Measurements from ENCODE around the gene DPY30. TPM values are rescaled to one million over a fixed set of nuclear protein-coding genes. Genes with fewer than 3 reads are reported as not detected.
"Not testable (repeated sequence)": the region's sequence is repeated elsewhere in the genome, so short reads cannot be mapped to it uniquely, and the experiment has no call there.

The DPY30 gene
- total and polyA plus RNA-seq, 7 experiments from 2014 or later: 21.4 to 169 (median 52.1) TPM

DNA sequence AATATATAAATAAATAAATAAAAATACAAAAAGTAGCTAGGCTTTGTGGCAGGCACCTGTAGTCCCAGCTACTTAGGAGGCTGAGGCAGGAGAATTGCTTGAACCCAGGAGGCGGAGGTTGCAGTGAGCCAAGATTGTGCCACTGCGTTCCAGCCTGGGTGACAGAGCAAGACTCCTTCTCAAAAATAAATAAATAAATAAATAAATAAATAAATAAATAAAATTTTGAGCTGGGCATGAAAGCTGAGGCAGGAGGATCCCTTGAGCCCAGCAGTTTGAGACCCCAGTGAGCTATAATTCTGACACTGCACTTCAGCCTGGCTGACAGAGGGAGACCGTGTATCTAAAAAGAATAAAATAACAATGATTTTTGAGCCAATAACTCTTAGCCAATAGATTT, 15.0 kb upstream of the DPY30 start:
- H3K27ac Mint-ChIP-seq; H3K4me3 Mint-ChIP-seq; ATAC-seq; CTCF ChIA-PET; H3K27me3 ChIP-seq (ENCODE audit: control insufficient read depth in 2 of 2, insufficient read depth in 2 of 2, low read length in 2 of 2); H3K4me3 ChIP-seq (ENCODE audit: low read length); H3K36me3 Mint-ChIP-seq; H3K27me3 Mint-ChIP-seq; H3K9me3 ChIP-seq (ENCODE audit: control insufficient read depth in 2 of 3, low read length in 3 of 3); H3K4me1 ChIP-seq (ENCODE audit: control insufficient read depth in 2 of 2, insufficient read depth in 2 of 2, low read length in 2 of 2); H3K36me3 ChIP-seq (ENCODE audit: control insufficient read depth in 2 of 3, insufficient read depth in 3 of 3, low read length in 3 of 3); H3K9me3 Mint-ChIP-seq; intact Hi-C loops (cut with micrococcal nuclease); H3K4me1 Mint-ChIP-seq; H3K27ac ChIP-seq (ENCODE audit: low read depth, low read length); DNase-seq: not testable (repeated sequence)
- POLR2A ChIA-PET: interaction anchor here (0.6 to 1.7 kb wide), 4 partner anchors 8 to 142 kb away, joined by 3 to 6 read pairs (median 4); partner anchors contain the start of genes DPY30 and SPAST

GRCh38 chr2:32051836-32052439, 12.3 kb upstream of the DPY30 start:
- DNase-seq (no peak), ATAC-seq (no peak)
- Mint-ChIP-seq H3K36me3 (no peaks in the 10 kb centered on the region), H3K4me3 (no peak overlapping the region), H3K27ac (no peak overlapping the region), H3K9me3 (no peaks in the 10 kb centered on the region), H3K27me3 (no peaks in the 10 kb centered on the region), H3K4me1 (no peaks in the 10 kb centered on the region)
- Histone ChIP-seq H3K9me3 (ENCODE audit: control insufficient read depth in 2 of 3, low read length in 3 of 3) (no peaks in the 10 kb centered on the region), H3K36me3 (ENCODE audit: control insufficient read depth in 2 of 3, insufficient read depth in 3 of 3, low read length in 3 of 3) (no peaks in the 10 kb centered on the region), H3K27me3 (ENCODE audit: control insufficient read depth in 2 of 2, insufficient read depth in 2 of 2, low read length in 2 of 2) (no peaks in the 10 kb centered on the region), H3K27ac (ENCODE audit: low read depth, low read length) (no peak overlapping the region), H3K4me3 (ENCODE audit: low read length) (no peak overlapping the region), H3K4me1 (ENCODE audit: control insufficient read depth in 2 of 2, insufficient read depth in 2 of 2, low read length in 2 of 2) (no peaks in the 10 kb centered on the region)
- intact Hi-C loops (cut with micrococcal nuclease): no loop called here
- POLR2A ChIA-PET: interaction anchor here (1.4 kb wide), 1 partner anchor 11 kb away, joined by 7 read pairs; the partner anchor contains the start of gene SPAST
- CTCF ChIA-PET: no interaction called here

- DNase-seq: no peak
- Histone ChIP-seq H3K27me3 (ENCODE audit: control insufficient read depth in 2 of 2, insufficient read depth in 2 of 2, low read length in 2 of 2) (no peaks in the 10 kb centered on the region), H3K4me3 (ENCODE audit: low read length) (no peak overlapping the region), H3K36me3 (ENCODE audit: control insufficient read depth in 2 of 3, insufficient read depth in 3 of 3, low read length in 3 of 3) (no peaks in the 10 kb centered on the region), H3K27ac (ENCODE audit: low read depth, low read length) (no peak overlapping the region), H3K9me3 (ENCODE audit: control insufficient read depth in 2 of 3, low read length in 3 of 3) (no peaks in the 10 kb centered on the region), H3K4me1 (ENCODE audit: control insufficient read depth in 2 of 2, insufficient read depth in 2 of 2, low read length in 2 of 2) (peaks cover 5% of the 10 kb centered on the region in 2 donors)
- Mint-ChIP-seq H3K36me3 (peaks cover 0 to 3% (median 0%) of the 10 kb centered on the region in 5 donors), H3K4me1 (peaks cover 0 to 21% (median 17%) of the 10 kb centered on the region in 7 donors), H3K27ac (no peak overlapping the region), H3K4me3 (no peak overlapping the region), H3K9me3 (no peaks in the 10 kb centered on the region), H3K27me3 (no peaks in the 10 kb centered on the region)
- CTCF ChIA-PET: interaction anchor here (0.6 kb wide), 1 partner anchor 123 kb away, joined by 7 read pairs; no protein-coding TSS in a partner anchor
- no peak for ATAC-seq
- intact Hi-C loops (cut with micrococcal nuclease): no loop called here
- POLR2A ChIA-PET: interaction anchor here (0.6 kb wide), 1 partner anchor 103 kb away, joined by 3 read pairs; no protein-coding TSS in a partner anchor
Observed at GRCh38 chr2:32043561-32043960, 4.0 kb upstream of the DPY30 start.

DNA sequence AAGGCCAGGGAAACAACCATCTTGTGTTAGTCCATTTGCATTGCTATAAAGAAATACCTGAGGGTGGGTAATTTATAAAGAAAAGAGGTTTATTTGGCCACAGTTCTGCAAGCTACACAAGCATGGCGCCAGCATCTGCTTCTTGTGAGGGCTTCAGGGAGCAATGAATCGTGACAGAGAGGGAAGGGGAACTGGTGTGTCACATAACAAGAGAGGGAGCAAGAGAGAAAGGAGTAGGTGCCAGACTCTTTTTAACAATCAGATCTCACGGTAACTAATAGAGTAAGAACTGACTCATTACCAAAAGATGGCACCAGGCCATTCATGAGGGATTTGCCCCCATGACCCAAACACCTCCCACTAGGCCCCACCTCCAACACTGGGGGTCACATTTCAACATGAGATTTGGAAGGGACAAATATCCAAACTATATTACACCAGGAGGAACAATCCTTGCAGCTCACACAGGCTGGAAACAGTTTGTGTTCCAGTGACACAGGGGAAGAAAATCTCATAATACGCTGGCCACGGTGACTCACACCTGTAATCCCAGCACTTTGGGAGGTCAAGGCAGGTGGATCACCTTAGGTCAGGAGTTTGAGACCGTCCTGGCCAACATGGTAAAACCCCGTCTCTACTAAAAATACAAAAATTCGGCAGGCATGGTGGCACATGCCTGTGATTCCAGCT, 5.3 kb downstream of the DPY30 start:
- CTCF ChIA-PET; H3K27ac ChIP-seq (ENCODE audit: low read depth, low read length); H3K27me3 ChIP-seq (ENCODE audit: control insufficient read depth in 2 of 2, insufficient read depth in 2 of 2, low read length in 2 of 2); POLR2A ChIA-PET; H3K9me3 ChIP-seq (ENCODE audit: control insufficient read depth in 2 of 3, low read length in 3 of 3); H3K9me3 Mint-ChIP-seq; H3K27me3 Mint-ChIP-seq; DNase-seq; H3K4me3 ChIP-seq (ENCODE audit: low read length); H3K4me1 ChIP-seq (ENCODE audit: control insufficient read depth in 2 of 2, insufficient read depth in 2 of 2, low read length in 2 of 2); intact Hi-C loops (cut with micrococcal nuclease); ATAC-seq: not testable (repeated sequence)
- Mint-ChIP-seq H3K4me3 (peak overlapping the region in 7 of 10 donors; percentile 5 to 30 (median 14)), H3K4me1 (peaks cover 18 to 47% (median 38%) of the 10 kb centered on the region in 7 donors), H3K27ac (peak overlapping the region in 4 of 9 donors; percentile 21 to 56 (median 31)), H3K36me3 (peaks cover 7 to 24% (median 17%) of the 10 kb centered on the region in 5 donors)
- peaks cover 0 to 13% (median 0%) of the 10 kb centered on the region in 3 experiments for H3K36me3 ChIP-seq (ENCODE audit: control insufficient read depth in 2 of 3, insufficient read depth in 3 of 3, low read length in 3 of 3)

- H3K27ac ChIP-seq (ENCODE audit: low read depth, low read length); H3K4me3 Mint-ChIP-seq; CTCF ChIA-PET; DNase-seq; H3K36me3 ChIP-seq (ENCODE audit: control insufficient read depth in 2 of 3, insufficient read depth in 3 of 3, low read length in 3 of 3); H3K9me3 Mint-ChIP-seq; intact Hi-C loops (cut with micrococcal nuclease); ATAC-seq; H3K4me1 Mint-ChIP-seq; H3K4me3 ChIP-seq (ENCODE audit: low read length); H3K9me3 ChIP-seq (ENCODE audit: control insufficient read depth in 2 of 3, low read length in 3 of 3); H3K27me3 ChIP-seq (ENCODE audit: control insufficient read depth in 2 of 2, insufficient read depth in 2 of 2, low read length in 2 of 2); H3K4me1 ChIP-seq (ENCODE audit: control insufficient read depth in 2 of 2, insufficient read depth in 2 of 2, low read length in 2 of 2); H3K27me3 Mint-ChIP-seq; H3K27ac Mint-ChIP-seq: not testable (repeated sequence)
- POLR2A ChIA-PET: interaction anchor here (0.6 to 1.1 kb wide), 3 partner anchors 10 to 91 kb away, joined by 3 to 5 read pairs (median 5); partner anchors contain the start of gene DPY30
- H3K36me3 Mint-ChIP-seq: peaks cover 0 to 21% (median 8%) of the 10 kb centered on the region in 5 donors
Observed at GRCh38 chr2:32018789-32019482, 20.7 kb downstream of the DPY30 start.

DNA sequence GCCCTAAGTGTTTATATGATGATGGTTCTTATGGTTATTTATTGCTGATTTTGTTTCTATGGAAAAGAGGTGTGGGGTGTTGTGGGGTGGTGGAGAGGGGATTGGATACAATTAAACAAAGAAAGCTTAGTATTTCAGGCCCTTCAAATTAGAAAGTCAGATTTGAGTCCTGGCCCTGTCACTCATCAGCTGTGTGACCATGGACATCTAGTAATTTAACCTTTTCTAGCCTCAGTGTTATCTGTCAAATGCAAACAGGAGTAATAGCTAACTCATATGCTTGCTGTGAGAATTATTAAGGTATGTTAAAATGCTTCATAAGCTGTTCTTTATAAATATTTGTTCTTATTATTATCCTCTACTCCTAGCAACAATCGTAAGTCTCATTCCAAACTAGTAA, 26.7 kb downstream of the DPY30 start:
- no peak for ATAC-seq
- Histone ChIP-seq H3K4me1 (ENCODE audit: control insufficient read depth in 2 of 2, insufficient read depth in 2 of 2, low read length in 2 of 2) (peaks cover 11 to 18% of the 10 kb centered on the region in 2 donors), H3K27ac (ENCODE audit: low read depth, low read length) (peak overlapping the region; percentile 8), H3K9me3 (ENCODE audit: control insufficient read depth in 2 of 3, low read length in 3 of 3) (no peaks in the 10 kb centered on the region), H3K4me3 (ENCODE audit: low read length) (no peak overlapping the region), H3K36me3 (ENCODE audit: control insufficient read depth in 2 of 3, insufficient read depth in 3 of 3, low read length in 3 of 3) (peaks cover 0 to 3% (median 0%) of the 10 kb centered on the region in 3 experiments), H3K27me3 (ENCODE audit: control insufficient read depth in 2 of 2, insufficient read depth in 2 of 2, low read length in 2 of 2) (no peaks in the 10 kb centered on the region)
- no peaks in the 10 kb centered on the region for H3K9me3 Mint-ChIP-seq
- peak overlapping the region; percentile 17 to 93 (median 39) for H3K27ac Mint-ChIP-seq
- H3K4me3 Mint-ChIP-seq: peak overlapping the region in 2 of 10 donors; percentile 12 to 34
- no peak for DNase-seq
- CTCF ChIA-PET: interaction anchor here (0.6 kb wide), 1 partner anchor 31 kb away, joined by 3 read pairs; no protein-coding TSS in a partner anchor
- POLR2A ChIA-PET: interaction anchor here (0.6 to 2.0 kb wide), 5 partner anchors 10 to 51 kb away, joined by 3 to 11 read pairs (median 4); partner anchors contain the start of genes DPY30 and SPAST
- H3K36me3 Mint-ChIP-seq: peaks cover 0 to 11% (median 2%) of the 10 kb centered on the region in 5 donors
- H3K4me1 Mint-ChIP-seq: peaks cover 13 to 37% (median 30%) of the 10 kb centered on the region in 7 donors
- peaks cover 0 to 3% (median 0%) of the 10 kb centered on the region in 5 donors for H3K27me3 Mint-ChIP-seq
- intact Hi-C loops (cut with micrococcal nuclease): no loop called here

Data from naive thymus-derived CD4-positive, alpha-beta T cell (primary cell).